ENCODE measurements around the gene C16orf90. TPM values are rescaled to one million over a fixed set of nuclear protein-coding genes. Genes with fewer than 3 reads are reported as not detected.
"Not testable (repeated sequence)": the region's sequence is repeated elsewhere in the genome, so short reads cannot be mapped to it uniquely, and the experiment has no call there.

Gene C16orf90
- total and polyA plus RNA-seq, 2 donors (not counting 1 experiment from before 2014, with no cell fraction given), result not detected

DNA sequence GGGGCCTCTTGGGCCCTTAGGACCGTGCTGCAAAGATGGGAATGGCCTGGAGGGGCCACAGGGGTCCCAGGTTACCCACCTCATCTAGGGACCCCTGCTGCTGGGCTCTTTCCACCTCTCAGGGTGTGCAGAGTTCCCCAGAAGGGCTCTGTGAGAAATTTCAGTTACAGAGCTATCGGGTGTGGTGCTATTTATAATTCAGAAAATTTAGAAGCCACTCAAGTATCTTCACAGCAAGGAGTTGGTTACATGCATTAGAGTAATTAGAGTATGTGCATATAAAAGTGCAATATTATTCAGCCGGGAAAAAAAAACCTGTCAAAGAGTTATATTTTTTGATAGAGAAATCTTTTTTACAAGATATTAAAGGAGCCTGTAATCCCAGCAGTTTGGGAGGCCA, 18.9 kb downstream of the C16orf90 start:
- Histone ChIP-seq H3K4me1 (ENCODE audit: control insufficient read depth, extremely low read depth, insufficient read depth, low read length) (no peaks in the 10 kb centered on the region), H3K27me3 (ENCODE audit: control insufficient read depth, insufficient read depth, low read length) (no peaks in the 10 kb centered on the region), H3K4me3 (replicated peaks in 1 of 4; ENCODE audit: control extremely low read depth in 1 of 4, insufficient read depth in 1 of 4, low read depth in 3 of 4, low read length in 4 of 4) (no peak overlapping the region), H2AFZ (ENCODE audit: low read length) (no peak overlapping the region), H3K4me2 (ENCODE audit: extremely low read depth, insufficient read depth, low read length) (no peak overlapping the region), H3K9ac (ENCODE audit: insufficient read depth, low read length) (no peak overlapping the region), H3K27ac (ENCODE audit: insufficient read depth, low read length) (no peak overlapping the region), H3K79me2 (ENCODE audit: control insufficient read depth, insufficient read depth, low read length) (peaks cover 30% of the 10 kb centered on the region), H4K20me1 (ENCODE audit: control insufficient read depth, extremely low read depth, insufficient read depth, low read length) (no peaks in the 10 kb centered on the region), H3K9me3 (ENCODE audit: control insufficient read depth, insufficient read depth, low read depth, low read length) (no peaks in the 10 kb centered on the region), H3K36me3 (ENCODE audit: control insufficient read depth, insufficient read depth, low read length) (peaks cover 3% of the 10 kb centered on the region)
- TF ChIP-seq, protein P1, sequence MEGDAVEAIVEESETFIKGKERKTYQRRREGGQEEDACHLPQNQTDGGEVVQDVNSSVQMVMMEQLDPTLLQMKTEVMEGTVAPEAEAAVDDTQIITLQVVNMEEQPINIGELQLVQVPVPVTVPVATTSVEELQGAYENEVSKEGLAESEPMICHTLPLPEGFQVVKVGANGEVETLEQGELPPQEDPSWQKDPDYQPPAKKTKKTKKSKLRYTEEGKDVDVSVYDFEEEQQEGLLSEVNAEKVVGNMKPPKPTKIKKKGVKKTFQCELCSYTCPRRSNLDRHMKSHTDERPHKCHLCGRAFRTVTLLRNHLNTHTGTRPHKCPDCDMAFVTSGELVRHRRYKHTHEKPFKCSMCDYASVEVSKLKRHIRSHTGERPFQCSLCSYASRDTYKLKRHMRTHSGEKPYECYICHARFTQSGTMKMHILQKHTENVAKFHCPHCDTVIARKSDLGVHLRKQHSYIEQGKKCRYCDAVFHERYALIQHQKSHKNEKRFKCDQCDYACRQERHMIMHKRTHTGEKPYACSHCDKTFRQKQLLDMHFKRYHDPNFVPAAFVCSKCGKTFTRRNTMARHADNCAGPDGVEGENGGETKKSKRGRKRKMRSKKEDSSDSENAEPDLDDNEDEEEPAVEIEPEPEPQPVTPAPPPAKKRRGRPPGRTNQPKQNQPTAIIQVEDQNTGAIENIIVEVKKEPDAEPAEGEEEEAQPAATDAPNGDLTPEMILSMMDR (conservative IDR thresholded peaks at IDR 0.05 in 1 of 2, IDR thresholded peaks at IDR 0.05 in 1 of 2; ENCODE audit: low read depth in 1 of 2, low read length in 2 of 2), result no peak
- no peak for TF ChIP-seq EZH2 (IDR thresholded peaks at IDR 0.05; ENCODE audit: low read length, missing control alignments)
- no peak for DNase-seq (ENCODE audit: low read depth in 2 of 2)

DNA sequence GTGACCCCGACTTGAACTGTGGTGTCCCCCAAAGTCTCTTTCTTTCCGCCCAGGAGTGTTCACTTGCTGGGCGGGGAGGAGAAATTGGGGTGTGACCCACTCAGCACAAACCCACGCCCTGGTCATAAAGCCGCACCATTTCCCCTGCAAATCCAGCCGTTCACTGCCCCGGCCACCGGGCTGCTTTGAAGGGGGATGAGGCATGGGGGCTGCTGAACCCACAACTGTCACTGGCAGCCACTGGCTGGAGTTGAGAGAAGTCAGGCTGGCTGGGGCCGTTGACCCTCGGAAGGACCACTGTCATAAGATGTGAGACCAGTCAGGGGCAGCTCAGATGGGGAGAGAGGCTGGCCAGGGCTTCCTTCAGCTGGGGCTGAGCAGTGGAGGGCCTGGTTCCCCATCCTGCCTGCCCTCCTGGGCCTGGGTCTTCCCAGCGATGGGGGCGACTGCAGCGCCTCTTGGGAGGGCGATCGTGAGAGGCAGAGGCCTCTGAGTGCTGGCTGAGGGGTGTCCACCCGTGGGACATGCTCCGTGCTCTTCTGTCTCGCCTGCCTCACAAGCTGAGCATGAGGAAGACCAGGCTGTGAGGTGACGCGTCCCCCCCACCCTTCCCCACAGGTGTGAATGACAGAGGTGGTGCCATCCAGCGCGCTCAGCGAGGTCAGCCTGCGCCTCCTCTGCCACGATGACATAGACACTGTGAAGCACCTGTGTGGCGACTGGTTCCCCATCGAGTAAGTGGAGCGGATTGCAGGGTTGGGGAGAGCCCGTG, 19.5 kb downstream of the C16orf90 start:
- Histone ChIP-seq H4K20me1 (ENCODE audit: control insufficient read depth, extremely low read depth, insufficient read depth, low read length) (no peaks in the 10 kb centered on the region), H3K36me3 (ENCODE audit: control insufficient read depth, insufficient read depth, low read length) (peaks cover 3% of the 10 kb centered on the region), H3K4me2 (ENCODE audit: extremely low read depth, insufficient read depth, low read length) (no peak overlapping the region), H3K4me3 (replicated peaks in 1 of 4; ENCODE audit: control extremely low read depth in 1 of 4, insufficient read depth in 1 of 4, low read depth in 3 of 4, low read length in 4 of 4) (no peak overlapping the region), H3K9me3 (ENCODE audit: control insufficient read depth, insufficient read depth, low read depth, low read length) (no peaks in the 10 kb centered on the region), H3K79me2 (ENCODE audit: control insufficient read depth, insufficient read depth, low read length) (peaks cover 32% of the 10 kb centered on the region), H3K27ac (ENCODE audit: insufficient read depth, low read length) (no peak overlapping the region), H3K27me3 (ENCODE audit: control insufficient read depth, insufficient read depth, low read length) (no peaks in the 10 kb centered on the region), H2AFZ (ENCODE audit: low read length) (no peak overlapping the region), H3K9ac (ENCODE audit: insufficient read depth, low read length) (no peak overlapping the region), H3K4me1 (ENCODE audit: control insufficient read depth, extremely low read depth, insufficient read depth, low read length) (no peaks in the 10 kb centered on the region)
- TF ChIP-seq, protein P1 (conservative IDR thresholded peaks at IDR 0.05 in 1 of 2, IDR thresholded peaks at IDR 0.05 in 1 of 2; ENCODE audit: low read depth in 1 of 2, low read length in 2 of 2), result no peak
- no peak for TF ChIP-seq EZH2 (IDR thresholded peaks at IDR 0.05; ENCODE audit: low read length, missing control alignments)
- no peak for DNase-seq (ENCODE audit: low read depth in 2 of 2)

DNA sequence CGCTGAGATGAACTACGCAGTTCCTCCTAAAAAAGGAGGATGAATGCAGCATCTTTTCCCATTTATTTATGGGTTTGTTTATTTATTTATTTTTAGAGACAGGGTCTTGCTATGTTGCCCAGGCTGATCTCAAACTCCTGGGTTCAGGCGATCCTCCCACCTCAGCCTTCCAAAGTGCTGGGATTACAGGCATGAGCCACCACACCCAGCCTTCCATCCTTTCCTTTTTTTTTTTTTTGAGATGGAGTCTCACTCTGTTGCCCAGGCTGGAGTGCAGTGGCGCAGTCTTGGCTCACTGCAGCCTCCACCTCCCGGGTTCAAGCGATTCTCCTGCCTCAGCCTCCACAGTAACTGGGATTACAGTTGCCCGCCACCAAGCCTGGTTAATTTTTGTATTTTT, 20.4 kb downstream of the C16orf90 start:
- not testable (repeated sequence) for DNase-seq (ENCODE audit: low read depth in 2 of 2); H4K20me1 ChIP-seq (ENCODE audit: control insufficient read depth, extremely low read depth, insufficient read depth, low read length)

More for the DNA sequence above, 20.4 kb downstream of the C16orf90 start:
- H3K4me3 ChIP-seq (replicated peaks in 1 of 4; ENCODE audit: control extremely low read depth in 1 of 4, insufficient read depth in 1 of 4, low read depth in 3 of 4, low read length in 4 of 4); H3K9ac ChIP-seq (ENCODE audit: insufficient read depth, low read length); H3K9me3 ChIP-seq (ENCODE audit: control insufficient read depth, insufficient read depth, low read depth, low read length); H3K27ac ChIP-seq (ENCODE audit: insufficient read depth, low read length); H2AFZ ChIP-seq (ENCODE audit: low read length); H3K36me3 ChIP-seq (ENCODE audit: control insufficient read depth, insufficient read depth, low read length); H3K4me1 ChIP-seq (ENCODE audit: control insufficient read depth, extremely low read depth, insufficient read depth, low read length); H3K27me3 ChIP-seq (ENCODE audit: control insufficient read depth, insufficient read depth, low read length); H3K4me2 ChIP-seq (ENCODE audit: extremely low read depth, insufficient read depth, low read length): not testable (repeated sequence)
- peaks cover 41% of the 10 kb centered on the region for H3K79me2 ChIP-seq (ENCODE audit: control insufficient read depth, insufficient read depth, low read length)

Measured in fibroblast of lung (primary cell).